HepG2 (cell line): ENCODE data around the gene SIAH2. TPM values are rescaled to one million over a fixed set of nuclear protein-coding genes. Genes with fewer than 3 reads are reported as not detected.

ENCODE experiments used
- IKZF4 ChIP-seq: sonication (generic); formaldehyde crosslinking; IDR thresholded peaks from 2 replicates; pipeline ENCODE4 v1.5.1; 2020; ENCODE audit warnings: borderline replicate concordance, mild to moderate bottlenecking, low read depth, missing genetic modification reagents; ENCODE audit errors: not compliant biosample characterization
- MTF1 ChIP-seq: sonication (generic); formaldehyde crosslinking; IDR thresholded peaks from 2 replicates; pipeline ENCODE4 v1.5.0; 2020; ENCODE audit warnings: missing genetic modification reagents
- NFE2 ChIP-seq: sonication (generic); formaldehyde crosslinking; IDR thresholded peaks from 2 replicates; pipeline ENCODE4 v1.4.0; 2020; ENCODE audit warnings: missing genetic modification reagents
- NFYC ChIP-seq: IDR thresholded peaks from 2 replicates; pipeline ENCODE4 v1.6.1; 2016; ENCODE audit warnings: missing genetic modification reagents, missing compliant biosample characterization
- NR2C2 ChIP-seq: sonication (generic); formaldehyde crosslinking; IDR thresholded peaks from 2 replicates; pipeline ENCODE4 v1.4.0; 2020; ENCODE audit warnings: missing genetic modification reagents, mild to moderate bottlenecking, moderate library complexity, borderline replicate concordance
- PHF8 ChIP-seq: sonication (generic); formaldehyde crosslinking; IDR thresholded peaks from 2 replicates; pipeline ENCODE4 v1.5.0; 2020; ENCODE audit warnings: missing genetic modification reagents
- RORA ChIP-seq: sonication (generic); formaldehyde crosslinking; IDR thresholded peaks from 2 replicates; pipeline ENCODE4 v1.5.0; 2020; ENCODE audit warnings: mild to moderate bottlenecking, missing genetic modification reagents, moderate library complexity
- SETDB1 ChIP-seq: sonication (generic); formaldehyde crosslinking; IDR thresholded peaks from 2 replicates; pipeline ENCODE4 v1.5.1; 2020; ENCODE audit warnings: missing genetic modification reagents, mild to moderate bottlenecking, borderline replicate concordance
- SIX1 ChIP-seq: sonication (generic); formaldehyde crosslinking; IDR thresholded peaks from 2 replicates; pipeline ENCODE4 v1.4.0; 2020; ENCODE audit warnings: missing genetic modification reagents, borderline replicate concordance
- SMARCC2 ChIP-seq: fragments of 450-650 bp; IDR thresholded peaks from 2 replicates; pipeline ENCODE4 v1.6.1; 2017; ENCODE audit warnings: antibody characterized with exemption, mild to moderate bottlenecking
- SNAPC2 ChIP-seq: sonication (generic); formaldehyde crosslinking; IDR thresholded peaks from 2 replicates; pipeline ENCODE4 v1.8.1; 2022; ENCODE audit warnings: mild to moderate bottlenecking, missing genetic modification reagents
- STAG1 ChIP-seq: sonication (generic); formaldehyde crosslinking; IDR thresholded peaks from 2 replicates; pipeline ENCODE4 v1.4.0; 2020; ENCODE audit warnings: missing genetic modification reagents
- U2AF2 ChIP-seq: fragments of 200-400 bp; formaldehyde crosslinking; IDR thresholded peaks from 2 replicates; pipeline ENCODE4 v1.6.1; 2017; ENCODE audit warnings: low read depth, mild to moderate bottlenecking, low read length
- ZNF263 ChIP-seq: sonication (generic); formaldehyde crosslinking; IDR thresholded peaks from 2 replicates; pipeline ENCODE4 v1.4.0; 2020; ENCODE audit warnings: missing genetic modification reagents
- ZNF30 ChIP-seq: sonication (generic); formaldehyde crosslinking; IDR thresholded peaks from 2 replicates; pipeline ENCODE4 v1.5.0; 2020; ENCODE audit warnings: mild to moderate bottlenecking, missing genetic modification reagents
- ZSCAN9 ChIP-seq: IDR thresholded peaks from 2 replicates; pipeline ENCODE4 v1.6.1; 2016; ENCODE audit warnings: borderline replicate concordance
- polyA plus RNA-seq, 8 experiments: library from polyadenylated mRNA; depleted of rRNA in 3 of 8; stranded (reverse) in 7 of 8; unstranded in 1 of 8; fragments of >200 nt; fragmentation: Illumina TruSeq in 4 of 8; extraction: Trizol in 4 of 8; gene quantifications; 2 replicates each; pipeline versions ENCODE4 v1.2.1 to v1.2.3, GENCODE V29; 2011 to 2016; ENCODE audit warnings: low read depth in 4 of 8, missing spikeins in 1 of 8, mixed read lengths in 1 of 8; ENCODE audit not compliant: insufficient read depth in 1 of 8
- total RNA-seq, 5 experiments: library from RNA; depleted of rRNA; stranded (reverse); fragments of >200 nt; fragmentation: Illumina TruSeq; extraction: Trizol; gene quantifications; 2 replicates each; pipeline ENCODE4 v1.2.3, GENCODE V29; 2016; ENCODE audit warnings: low read depth in 1 of 5
- TF ChIP-seq, protein P1 (sequence below): sonication (generic); formaldehyde crosslinking; IDR thresholded peaks from 2 replicates; pipeline ENCODE4 v1.5.1; 2020; ENCODE audit warnings: missing genetic modification reagents, mild to moderate bottlenecking, borderline replicate concordance
- TF ChIP-seq, protein P2 (sequence below): sonication (generic); formaldehyde crosslinking; IDR thresholded peaks from 2 replicates; pipeline ENCODE4 v1.4.0; 2020; ENCODE audit warnings: missing genetic modification reagents, borderline replicate concordance
- TF ChIP-seq, protein P3 (sequence below): sonication (generic); formaldehyde crosslinking; IDR thresholded peaks from 2 replicates; pipeline ENCODE4 v1.4.0; 2020; ENCODE audit warnings: missing genetic modification reagents

The SIAH2 gene
- total and polyA plus RNA-seq, 2 of the 13 experiments (the other 11 are each of a cell fraction or from before 2014, with no cell fraction given) = 71.8 to 117 TPM

DNA sequence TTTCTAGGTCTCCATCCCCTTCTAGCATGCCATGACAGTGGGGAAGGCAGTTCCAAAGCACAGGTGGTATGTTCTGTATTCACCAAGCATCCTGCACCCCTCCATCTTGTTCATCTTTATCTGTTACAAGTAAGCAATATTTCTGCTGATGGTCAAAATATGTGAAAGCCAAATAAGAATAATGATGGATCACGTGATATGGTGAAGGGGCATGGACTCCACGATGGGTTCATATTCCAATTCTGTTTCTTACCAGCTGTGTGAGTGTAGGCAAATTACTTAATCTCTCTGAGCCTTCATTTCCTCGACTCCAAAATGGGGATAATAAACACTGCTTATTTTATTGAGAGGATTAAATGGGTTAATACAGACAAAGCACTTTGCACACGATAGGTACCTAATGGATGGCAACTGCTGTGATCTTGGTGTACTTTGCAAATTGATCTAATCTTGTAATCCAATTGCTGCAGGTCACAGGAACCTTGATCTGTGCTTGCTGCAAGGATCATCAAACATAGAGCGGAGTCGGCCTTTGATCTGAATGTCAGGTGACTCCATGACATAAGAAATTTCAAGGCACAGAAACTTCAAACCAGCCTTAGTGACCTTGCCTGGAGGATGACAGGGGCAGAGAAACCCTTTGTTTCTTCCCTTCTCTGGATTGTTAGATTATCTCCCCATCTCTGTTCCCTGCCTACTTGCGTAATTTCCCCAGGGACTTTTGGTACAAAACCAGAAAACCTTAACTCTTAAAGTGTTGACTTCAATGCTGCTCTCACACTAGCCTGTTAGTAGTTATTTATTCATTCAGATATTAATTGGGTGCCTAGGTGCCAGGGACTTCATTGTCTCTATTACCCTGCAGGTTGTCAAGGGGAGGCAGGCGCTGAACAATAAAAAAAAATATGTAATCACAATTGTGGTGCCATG is 25.8 kb downstream of the SIAH2 start (continued):
- TF ChIP-seq, protein P1, sequence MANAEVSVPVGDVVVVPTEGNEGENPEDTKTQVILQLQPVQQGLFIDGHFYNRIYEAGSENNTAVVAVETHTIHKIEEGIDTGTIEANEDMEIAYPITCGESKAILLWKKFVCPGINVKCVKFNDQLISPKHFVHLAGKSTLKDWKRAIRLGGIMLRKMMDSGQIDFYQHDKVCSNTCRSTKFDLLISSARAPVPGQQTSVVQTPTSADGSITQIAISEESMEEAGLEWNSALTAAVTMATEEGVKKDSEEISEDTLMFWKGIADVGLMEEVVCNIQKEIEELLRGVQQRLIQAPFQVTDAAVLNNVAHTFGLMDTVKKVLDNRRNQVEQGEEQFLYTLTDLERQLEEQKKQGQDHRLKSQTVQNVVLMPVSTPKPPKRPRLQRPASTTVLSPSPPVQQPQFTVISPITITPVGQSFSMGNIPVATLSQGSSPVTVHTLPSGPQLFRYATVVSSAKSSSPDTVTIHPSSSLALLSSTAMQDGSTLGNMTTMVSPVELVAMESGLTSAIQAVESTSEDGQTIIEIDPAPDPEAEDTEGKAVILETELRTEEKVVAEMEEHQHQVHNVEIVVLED (CRISPR knock-in tag) = peak; percentile 44; the same call in 1 of the 2 replicates
- TF ChIP-seq ZSCAN9 (CRISPR knock-in tag) (peak; percentile 66; the same call in 1 of the 2 replicates), IKZF4 (CRISPR knock-in tag) (no peak), U2AF2 (no peak), NR2C2 (CRISPR knock-in tag) (peak; percentile 52; the same call in 1 of the 2 replicates), RORA (no peak), SIX1 (CRISPR knock-in tag) (peak; percentile 92), STAG1 (CRISPR knock-in tag) (peak; percentile 30), NFE2 (CRISPR knock-in tag) (no peak), SETDB1 (CRISPR knock-in tag) (no peak), SMARCC2 (no peak), ZNF30 (CRISPR knock-in tag) (no peak), SNAPC2 (peak; percentile 34; the same call in 1 of the 2 replicates), ZNF263 (CRISPR knock-in tag) (no peak), MTF1 (CRISPR knock-in tag) (0 out of 2 replicates have a peak, but pooled peaks have one; percentile 33), NFYC (CRISPR knock-in tag) (no peak), PHF8 (CRISPR knock-in tag) (peak; percentile 30; the same call in 1 of the 2 replicates)
- TF ChIP-seq, protein P2, sequence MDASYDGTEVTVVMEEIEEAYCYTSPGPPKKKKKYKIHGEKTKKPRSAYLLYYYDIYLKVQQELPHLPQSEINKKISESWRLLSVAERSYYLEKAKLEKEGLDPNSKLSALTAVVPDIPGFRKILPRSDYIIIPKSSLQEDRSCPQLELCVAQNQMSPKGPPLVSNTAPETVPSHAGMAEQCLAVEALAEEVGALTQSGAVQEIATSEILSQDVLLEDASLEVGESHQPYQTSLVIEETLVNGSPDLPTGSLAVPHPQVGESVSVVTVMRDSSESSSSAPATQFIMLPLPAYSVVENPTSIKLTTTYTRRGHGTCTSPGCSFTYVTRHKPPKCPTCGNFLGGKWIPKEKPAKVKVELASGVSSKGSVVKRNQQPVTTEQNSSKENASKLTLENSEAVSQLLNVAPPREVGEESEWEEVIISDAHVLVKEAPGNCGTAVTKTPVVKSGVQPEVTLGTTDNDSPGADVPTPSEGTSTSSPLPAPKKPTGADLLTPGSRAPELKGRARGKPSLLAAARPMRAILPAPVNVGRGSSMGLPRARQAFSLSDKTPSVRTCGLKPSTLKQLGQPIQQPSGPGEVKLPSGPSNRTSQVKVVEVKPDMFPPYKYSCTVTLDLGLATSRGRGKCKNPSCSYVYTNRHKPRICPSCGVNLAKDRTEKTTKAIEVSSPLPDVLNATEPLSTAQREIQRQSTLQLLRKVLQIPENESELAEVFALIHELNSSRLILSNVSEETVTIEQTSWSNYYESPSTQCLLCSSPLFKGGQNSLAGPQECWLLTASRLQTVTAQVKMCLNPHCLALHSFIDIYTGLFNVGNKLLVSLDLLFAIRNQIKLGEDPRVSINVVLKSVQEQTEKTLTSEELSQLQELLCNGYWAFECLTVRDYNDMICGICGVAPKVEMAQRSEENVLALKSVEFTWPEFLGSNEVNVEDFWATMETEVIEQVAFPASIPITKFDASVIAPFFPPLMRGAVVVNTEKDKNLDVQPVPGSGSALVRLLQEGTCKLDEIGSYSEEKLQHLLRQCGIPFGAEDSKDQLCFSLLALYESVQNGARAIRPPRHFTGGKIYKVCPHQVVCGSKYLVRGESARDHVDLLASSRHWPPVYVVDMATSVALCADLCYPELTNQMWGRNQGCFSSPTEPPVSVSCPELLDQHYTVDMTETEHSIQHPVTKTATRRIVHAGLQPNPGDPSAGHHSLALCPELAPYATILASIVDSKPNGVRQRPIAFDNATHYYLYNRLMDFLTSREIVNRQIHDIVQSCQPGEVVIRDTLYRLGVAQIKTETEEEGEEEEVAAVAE (CRISPR knock-in tag) = no peak
- TF ChIP-seq, protein P3, sequence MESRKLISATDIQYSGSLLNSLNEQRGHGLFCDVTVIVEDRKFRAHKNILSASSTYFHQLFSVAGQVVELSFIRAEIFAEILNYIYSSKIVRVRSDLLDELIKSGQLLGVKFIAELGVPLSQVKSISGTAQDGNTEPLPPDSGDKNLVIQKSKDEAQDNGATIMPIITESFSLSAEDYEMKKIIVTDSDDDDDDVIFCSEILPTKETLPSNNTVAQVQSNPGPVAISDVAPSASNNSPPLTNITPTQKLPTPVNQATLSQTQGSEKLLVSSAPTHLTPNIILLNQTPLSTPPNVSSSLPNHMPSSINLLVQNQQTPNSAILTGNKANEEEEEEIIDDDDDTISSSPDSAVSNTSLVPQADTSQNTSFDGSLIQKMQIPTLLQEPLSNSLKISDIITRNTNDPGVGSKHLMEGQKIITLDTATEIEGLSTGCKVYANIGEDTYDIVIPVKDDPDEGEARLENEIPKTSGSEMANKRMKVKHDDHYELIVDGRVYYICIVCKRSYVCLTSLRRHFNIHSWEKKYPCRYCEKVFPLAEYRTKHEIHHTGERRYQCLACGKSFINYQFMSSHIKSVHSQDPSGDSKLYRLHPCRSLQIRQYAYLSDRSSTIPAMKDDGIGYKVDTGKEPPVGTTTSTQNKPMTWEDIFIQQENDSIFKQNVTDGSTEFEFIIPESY = peak; percentile 69
